Measurements from ENCODE around the gene TENM4.
"Not testable (repeated sequence)": the region's sequence is repeated elsewhere in the genome, so short reads cannot be mapped to it uniquely, and the experiment has no call there.

The TENM4 gene

GRCh38 chr11:79208126-79208525, 232.7 kb downstream of the TENM4 start:
- DNase-seq (ENCODE audit: low read depth): no peak

- no peak for DNase-seq (ENCODE audit: low read depth)
These were observed 233.9 kb downstream of the TENM4 start for GRCh38 chr11:79206951-79207350.

- DNase-seq (ENCODE audit: low read depth): no peak
These were observed 235.0 kb downstream of the TENM4 start for GRCh38 chr11:79205786-79206185.

- no peak for DNase-seq (ENCODE audit: low read depth)
These were observed 239.0 kb downstream of the TENM4 start for GRCh38 chr11:79201677-79202347.

GRCh38 chr11:79200398-79201070, 240.3 kb downstream of the TENM4 start:
- DNase-seq (ENCODE audit: low read depth): peak; percentile 19

GRCh38 chr11:79199729-79200354, 241.0 kb downstream of the TENM4 start:
- no peak for DNase-seq (ENCODE audit: low read depth)

- peak; percentile 54 for DNase-seq (ENCODE audit: low read depth)
These were observed 242.0 kb downstream of the TENM4 start for GRCh38 chr11:79198898-79199250.

- DNase-seq (ENCODE audit: low read depth): no peak
These were observed 242.5 kb downstream of the TENM4 start for GRCh38 chr11:79198203-79198897.

- no peak for DNase-seq (ENCODE audit: low read depth)
These were observed 243.9 kb downstream of the TENM4 start for GRCh38 chr11:79196950-79197349.

GRCh38 chr11:79195209-79195608, 245.6 kb downstream of the TENM4 start:
- no peak for DNase-seq (ENCODE audit: low read depth)

- no peak for DNase-seq (ENCODE audit: low read depth)
These were observed 247.0 kb downstream of the TENM4 start for GRCh38 chr11:79193663-79194310.

- no peak for DNase-seq (ENCODE audit: low read depth)
These were observed 248.0 kb downstream of the TENM4 start for GRCh38 chr11:79192836-79193235.

GRCh38 chr11:79191716-79192115, 249.1 kb downstream of the TENM4 start:
- DNase-seq (ENCODE audit: low read depth): not testable (repeated sequence)

- DNase-seq (ENCODE audit: low read depth): not testable (repeated sequence)
These were observed 250.3 kb downstream of the TENM4 start for GRCh38 chr11:79190553-79190952.

- DNase-seq (ENCODE audit: low read depth): no peak
These were observed 251.2 kb downstream of the TENM4 start for GRCh38 chr11:79189601-79190000.

- no peak for DNase-seq (ENCODE audit: low read depth)
These were observed 251.8 kb downstream of the TENM4 start for GRCh38 chr11:79189055-79189454.

- no peak for DNase-seq (ENCODE audit: low read depth)
These were observed 254.2 kb downstream of the TENM4 start for GRCh38 chr11:79186669-79187068.

GRCh38 chr11:79185351-79185750, 255.5 kb downstream of the TENM4 start:
- DNase-seq (ENCODE audit: low read depth): no peak

GRCh38 chr11:79184285-79184684, 256.5 kb downstream of the TENM4 start:
- DNase-seq (ENCODE audit: low read depth): no peak

- DNase-seq (ENCODE audit: low read depth): no peak
These were observed 258.0 kb downstream of the TENM4 start for GRCh38 chr11:79182794-79183193.

GRCh38 chr11:79179087-79179486, 261.7 kb downstream of the TENM4 start:
- DNase-seq (ENCODE audit: low read depth): no peak

Measured in amniotic epithelial cell (primary cell).